K562 (cell line): ENCODE data around the gene MVD. TPM values are rescaled to one million over a fixed set of nuclear protein-coding genes. Genes with fewer than 3 reads are reported as not detected.

Experiments
- ADNP ChIP-seq: fragments of 200-800 bp; sonication (Bioruptor generic); IDR thresholded peaks from 2 replicates; pipeline ENCODE4 v1.6.1; 2016; ENCODE audit warnings: missing genetic modification characterization, missing compliant biosample characterization
- ARID4B ChIP-seq: sonication (generic); formaldehyde crosslinking; IDR thresholded peaks from 2 replicates; pipeline ENCODE4 v1.8.0; 2022; ENCODE audit warnings: mild to moderate bottlenecking, missing genetic modification reagents
- CBFA2T2 ChIP-seq: fragments of 450-650 bp; conservative IDR thresholded peaks from 2 replicates; pipeline ENCODE4 v1.6.1; 2017; ENCODE audit warnings: mild to moderate bottlenecking
- CEBPB ChIP-seq: fragments of 450-650 bp; IDR thresholded peaks from 2 replicates; pipeline ENCODE4 v1.6.1; 2016; ENCODE audit warnings: missing genetic modification characterization, missing compliant biosample characterization
- E2F1 ChIP-seq: sonication (generic); formaldehyde crosslinking; IDR thresholded peaks from 2 replicates; pipeline ENCODE4 v1.8.1; 2023; ENCODE audit warnings: mild to moderate bottlenecking, missing genetic modification reagents, moderate library complexity
- JUND ChIP-seq, 2 experiments: IDR thresholded peaks; 2 replicates in 1 of 2; 3 replicates in 1 of 2; pipeline ENCODE4 v1.6.1; 2011; ENCODE audit warnings: borderline replicate concordance in 2 of 2, low read depth in 2 of 2, low read length in 2 of 2, improper control_type of control experiment in 1 of 2, missing biosample characterization in 1 of 2, missing genetic modification characterization in 1 of 2, missing genetic modification reagents in 1 of 2
- MITF ChIP-seq: IDR thresholded peaks from 2 replicates; pipeline ENCODE4 v1.6.1; 2014; ENCODE audit warnings: antibody characterized with exemption
- MTA1 ChIP-seq: fragments of 450-650 bp; IDR thresholded peaks from 2 replicates; pipeline ENCODE4 v1.6.1; 2017; ENCODE audit warnings: borderline replicate concordance
- NR0B1 ChIP-seq: fragments of 450-650 bp; IDR thresholded peaks from one replicate; pipeline ENCODE4 v1.6.1; 2018; ENCODE audit warnings: mild to moderate bottlenecking, moderate library complexity; ENCODE audit not compliant: partially characterized antibody
- PHF21A ChIP-seq: fragments of 450-650 bp; IDR thresholded peaks from 2 replicates; pipeline ENCODE4 v1.6.1; 2017; ENCODE audit warnings: low read depth, borderline replicate concordance
- POLR3A ChIP-seq: IDR thresholded peaks from 2 replicates; pipeline ENCODE4 v1.6.1; 2011; ENCODE audit warnings: borderline replicate concordance, mild to moderate bottlenecking, moderate library complexity; ENCODE audit not compliant: insufficient read length, insufficient read depth; ENCODE audit errors: extremely low read depth
- RBM25 ChIP-seq: fragments of 200-400 bp; formaldehyde crosslinking; IDR thresholded peaks from 2 replicates; pipeline ENCODE4 v1.6.1; 2018; ENCODE audit warnings: low read length, low read depth, moderate library complexity; ENCODE audit not compliant: severe bottlenecking
- RUNX1 ChIP-seq: sonication (generic); IDR thresholded peaks from 2 replicates; pipeline ENCODE4 v1.6.1; 2016; ENCODE audit warnings: antibody characterized with exemption, low read depth
- SMARCA4 ChIP-seq: fragments of 450-650 bp; IDR thresholded peaks from 2 replicates; pipeline ENCODE4 v1.6.1; 2016
- ZNF395 ChIP-seq: fragments of 200-800 bp; sonication (Bioruptor generic); IDR thresholded peaks from 2 replicates; pipeline ENCODE4 v1.6.1; 2017; ENCODE audit warnings: missing genetic modification characterization, missing compliant biosample characterization
- ZNF445 ChIP-seq: fragments of 250-450 bp; sonication (Bioruptor Pico); IDR thresholded peaks from 2 replicates; pipeline ENCODE4 v1.4.0; 2020; ENCODE audit warnings: low read depth, mild to moderate bottlenecking, moderate library complexity
- ZNF695 ChIP-seq: fragments of 450-650 bp; formaldehyde crosslinking; IDR thresholded peaks from 2 replicates; pipeline ENCODE4 v1.4.0; 2020; ENCODE audit warnings: mild to moderate bottlenecking, moderate library complexity
- ZNF696 ChIP-seq: fragments of 250-450 bp; sonication (Bioruptor Pico); conservative IDR thresholded peaks from 2 replicates; pipeline ENCODE4 v1.4.0; 2020; ENCODE audit warnings: mild to moderate bottlenecking, moderate library complexity
- polyA plus RNA-seq, 8 experiments: library from polyadenylated mRNA; depleted of rRNA in 4 of 8; stranded (reverse) in 5 of 8; unstranded in 3 of 8; fragments of >200 nt; fragmentation: Nextera tagmentation in 2 of 8; fragmentation: Illumina TruSeq in 1 of 8; extraction: Ambion mirVana in 2 of 8; extraction: Trizol in 1 of 8; gene quantifications; 2 replicates each; pipeline versions ENCODE4 v1.2.1 to v1.2.3, GENCODE V29; 2011 to 2014; ENCODE audit warnings: inconsistent platforms in 1 of 8, missing spikeins in 1 of 8
- total RNA-seq, 7 experiments: library from RNA; depleted of rRNA in 6 of 7; stranded (reverse); fragments of >200 nt in 6 of 7; fragmentation: Illumina TruSeq in 2 of 7; extraction: Trizol in 2 of 7; gene quantifications; 2 replicates each; pipeline versions ENCODE4 v1.2.1 to v1.2.3, GENCODE V29; 2011 to 2021; ENCODE audit warnings: low replicate concordance in 1 of 7

The MVD gene
- total and polyA plus RNA-seq, 9 of the 15 experiments (the other 6 are each of a cell fraction or from before 2014, with no cell fraction given) = 12.2 to 141 (median 45.3) TPM

- TF ChIP-seq NR0B1 (no peak), SMARCA4 (no peak), MTA1 (no peak), MITF (no peak), ARID4B (CRISPR knock-in tag) (peak; percentile 74; the same call in 1 of the 2 replicates), CBFA2T2 (no peak), JUND (IDR thresholded peaks at IDR 0.05; ENCODE audit: borderline replicate concordance, low read depth, low read length) (no peak), JUND (tag; IDR thresholded peaks at IDR 0.05; ENCODE audit: borderline replicate concordance, low read depth, low read length) (no peak; the same call in 2 of the 3 replicates), E2F1 (CRISPR knock-in tag) (0 out of 2 replicates have a peak, but pooled peaks have one; percentile 63), ADNP (no peak), ZNF445 (CRISPR knock-in tag) (no peak), POLR3A (no peak), CEBPB (tag) (no peak), PHF21A (no peak), ZNF395 (CRISPR knock-in tag) (0 out of 2 replicates have a peak, but pooled peaks have one; percentile 74), ZNF696 (CRISPR knock-in tag) (no peak), ZNF695 (CRISPR knock-in tag) (no peak), RBM25 (no peak), RUNX1 (no peak)
These were observed 12.1 kb downstream of the MVD start, which contains the start of gene CYBA (continued) for GRCh38 chr16:88650749-88651275.
